HepG2 (cell line): ENCODE measurements around the gene GAS5. TPM values are rescaled to one million over a fixed set of nuclear protein-coding genes. Genes with fewer than 3 reads are reported as not detected.
A peak's percentile ranks its signal among the peaks of the same experiment; 100 is the strongest.

Experiments
- EEA1 ChIP-seq: sonication (generic); formaldehyde crosslinking; IDR thresholded peaks from 2 replicates; pipeline ENCODE4 v1.5.1; 2020; ENCODE audit warnings: mild to moderate bottlenecking, missing genetic modification reagents, borderline replicate concordance
- HDAC6 ChIP-seq: fragments of 200-600 bp; sonication (generic); IDR thresholded peaks from 2 replicates; pipeline ENCODE4 v1.7.0; 2017; ENCODE audit warnings: mild to moderate bottlenecking, antibody characterized with exemption, low read length, low read depth
- MATR3 ChIP-seq: sonication (generic); formaldehyde crosslinking; IDR thresholded peaks from 2 replicates; pipeline ENCODE4 v1.4.0; 2020; ENCODE audit warnings: missing genetic modification reagents
- MBD4 ChIP-seq: IDR thresholded peaks from 2 replicates; pipeline ENCODE4 v1.6.1; 2012; ENCODE audit warnings: low read length, inconsistent platforms, borderline replicate concordance
- MBNL3 ChIP-seq: fragments of 250-450 bp; sonication (Bioruptor Pico); conservative IDR thresholded peaks from 2 replicates; pipeline ENCODE4 v1.8.0; 2022; ENCODE audit warnings: mild to moderate bottlenecking, inconsistent platforms
- NBN ChIP-seq: fragments of 450-650 bp; conservative IDR thresholded peaks from 2 replicates; pipeline ENCODE4 v1.6.1; 2017
- NFYB ChIP-seq: sonication (generic); formaldehyde crosslinking; IDR thresholded peaks from 2 replicates; pipeline ENCODE4 v1.4.0; 2020; ENCODE audit warnings: missing genetic modification reagents
- SAFB2 ChIP-seq: sonication (generic); formaldehyde crosslinking; IDR thresholded peaks from 2 replicates; pipeline ENCODE4 v1.5.1; 2020; ENCODE audit warnings: missing genetic modification reagents, low read depth, mild to moderate bottlenecking, borderline replicate concordance
- SMARCE1 ChIP-seq: fragments of 450-650 bp; IDR thresholded peaks from 2 replicates; pipeline ENCODE4 v1.6.1; 2017; ENCODE audit warnings: borderline replicate concordance
- ZNF234 ChIP-seq: sonication (generic); formaldehyde crosslinking; conservative IDR thresholded peaks from 2 replicates; pipeline ENCODE4 v1.5.1; 2020; ENCODE audit warnings: mild to moderate bottlenecking, missing genetic modification reagents
- ZNF572 ChIP-seq: sonication (generic); formaldehyde crosslinking; IDR thresholded peaks from 2 replicates; pipeline ENCODE4 v1.5.1; 2020; ENCODE audit warnings: mild to moderate bottlenecking, missing genetic modification reagents
- ZNF720 ChIP-seq: sonication (generic); formaldehyde crosslinking; IDR thresholded peaks from 2 replicates; pipeline ENCODE4 v1.4.0; 2020; ENCODE audit warnings: missing genetic modification reagents
- ZNF749 ChIP-seq: sonication (generic); formaldehyde crosslinking; IDR thresholded peaks from 2 replicates; pipeline ENCODE4 v1.8.0; 2022; ENCODE audit warnings: mild to moderate bottlenecking, missing genetic modification reagents, moderate library complexity, borderline replicate concordance
- ZSCAN25 ChIP-seq: sonication (generic); formaldehyde crosslinking; IDR thresholded peaks from 2 replicates; pipeline ENCODE4 v1.8.0; 2022; ENCODE audit warnings: mild to moderate bottlenecking, missing genetic modification reagents
- polyA plus RNA-seq, 8 experiments: library from polyadenylated mRNA; depleted of rRNA in 3 of 8; stranded (reverse) in 7 of 8; unstranded in 1 of 8; fragments of >200 nt; fragmentation: Illumina TruSeq in 4 of 8; extraction: Trizol in 4 of 8; gene quantifications; 2 replicates each; pipeline versions ENCODE4 v1.2.1 to v1.2.3, GENCODE V29; 2011 to 2016; ENCODE audit warnings: low read depth in 4 of 8, missing spikeins in 1 of 8, mixed read lengths in 1 of 8; ENCODE audit not compliant: insufficient read depth in 1 of 8
- total RNA-seq, 5 experiments: library from RNA; depleted of rRNA; stranded (reverse); fragments of >200 nt; fragmentation: Illumina TruSeq; extraction: Trizol; gene quantifications; 2 replicates each; pipeline ENCODE4 v1.2.3, GENCODE V29; 2016; ENCODE audit warnings: low read depth in 1 of 5
- TF ChIP-seq, protein P1 (sequence below): sonication (generic); formaldehyde crosslinking; IDR thresholded peaks from 2 replicates; pipeline ENCODE4 v1.4.0; 2020; ENCODE audit warnings: missing genetic modification reagents, borderline replicate concordance
- TF ChIP-seq, protein P2 (sequence below): IDR thresholded peaks from 2 replicates; pipeline ENCODE4 v1.6.1; 2016; ENCODE audit warnings: missing biosample characterization, missing genetic modification reagents, low read depth
- TF ChIP-seq, protein P3 (sequence below): sonication (generic); formaldehyde crosslinking; IDR thresholded peaks from 2 replicates; pipeline ENCODE4 v1.4.0; 2020; ENCODE audit warnings: missing genetic modification reagents, borderline replicate concordance
- TF ChIP-seq, protein P4 (sequence below): sonication (generic); formaldehyde crosslinking; IDR thresholded peaks from 2 replicates; pipeline ENCODE4 v1.5.0; 2020; ENCODE audit warnings: missing genetic modification reagents

GAS5 gene
- total and polyA plus RNA-seq, 2 of the 13 experiments (the other 11 are each of a cell fraction or from before 2014, with no cell fraction given) = 352 to 738 TPM

DNA sequence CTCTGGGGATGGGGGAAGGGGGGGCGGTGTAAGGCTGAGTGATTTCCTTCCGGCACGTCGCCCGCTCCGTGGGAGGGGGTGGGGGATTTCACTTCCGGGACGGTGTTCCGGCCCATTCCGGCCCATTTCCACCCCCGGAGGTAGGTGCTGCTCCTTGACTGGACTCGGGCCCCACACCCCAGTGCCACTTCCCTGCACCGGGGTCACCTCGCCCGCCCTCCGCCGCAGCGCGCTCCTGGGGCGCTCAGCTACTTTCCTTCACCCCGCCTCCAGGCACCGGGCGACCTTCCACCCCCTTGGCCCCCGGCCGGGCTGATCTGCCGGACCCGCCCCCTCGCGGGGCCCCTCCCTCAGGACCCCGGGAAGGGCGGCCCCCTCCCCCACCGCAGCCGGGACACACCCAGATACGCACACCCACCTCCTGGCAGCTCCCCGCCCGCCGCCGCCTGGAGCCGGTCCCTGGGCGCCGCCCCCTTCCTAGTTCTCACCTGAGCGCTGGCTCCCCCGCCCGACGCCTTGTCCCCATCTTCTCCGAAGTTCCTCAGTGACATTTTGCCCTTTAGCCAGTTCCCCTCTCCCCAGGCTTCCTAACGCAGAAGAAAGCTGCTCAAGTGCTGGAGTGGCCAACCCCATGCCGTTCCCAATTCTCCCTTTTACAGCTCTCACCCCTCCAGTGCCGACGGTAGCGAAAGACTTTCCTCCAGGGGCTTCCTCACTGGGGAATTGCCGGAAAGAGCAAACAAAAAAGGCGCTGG is 654 bp upstream of the GAS5 start, which contains the start of gene ZBTB37 (continued):
- TF ChIP-seq, protein P1, sequence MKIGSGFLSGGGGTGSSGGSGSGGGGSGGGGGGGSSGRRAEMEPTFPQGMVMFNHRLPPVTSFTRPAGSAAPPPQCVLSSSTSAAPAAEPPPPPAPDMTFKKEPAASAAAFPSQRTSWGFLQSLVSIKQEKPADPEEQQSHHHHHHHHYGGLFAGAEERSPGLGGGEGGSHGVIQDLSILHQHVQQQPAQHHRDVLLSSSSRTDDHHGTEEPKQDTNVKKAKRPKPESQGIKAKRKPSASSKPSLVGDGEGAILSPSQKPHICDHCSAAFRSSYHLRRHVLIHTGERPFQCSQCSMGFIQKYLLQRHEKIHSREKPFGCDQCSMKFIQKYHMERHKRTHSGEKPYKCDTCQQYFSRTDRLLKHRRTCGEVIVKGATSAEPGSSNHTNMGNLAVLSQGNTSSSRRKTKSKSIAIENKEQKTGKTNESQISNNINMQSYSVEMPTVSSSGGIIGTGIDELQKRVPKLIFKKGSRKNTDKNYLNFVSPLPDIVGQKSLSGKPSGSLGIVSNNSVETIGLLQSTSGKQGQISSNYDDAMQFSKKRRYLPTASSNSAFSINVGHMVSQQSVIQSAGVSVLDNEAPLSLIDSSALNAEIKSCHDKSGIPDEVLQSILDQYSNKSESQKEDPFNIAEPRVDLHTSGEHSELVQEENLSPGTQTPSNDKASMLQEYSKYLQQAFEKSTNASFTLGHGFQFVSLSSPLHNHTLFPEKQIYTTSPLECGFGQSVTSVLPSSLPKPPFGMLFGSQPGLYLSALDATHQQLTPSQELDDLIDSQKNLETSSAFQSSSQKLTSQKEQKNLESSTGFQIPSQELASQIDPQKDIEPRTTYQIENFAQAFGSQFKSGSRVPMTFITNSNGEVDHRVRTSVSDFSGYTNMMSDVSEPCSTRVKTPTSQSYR (CRISPR knock-in tag) = peak; percentile 82
- TF ChIP-seq HDAC6 = no peak
- TF ChIP-seq, protein P2, sequence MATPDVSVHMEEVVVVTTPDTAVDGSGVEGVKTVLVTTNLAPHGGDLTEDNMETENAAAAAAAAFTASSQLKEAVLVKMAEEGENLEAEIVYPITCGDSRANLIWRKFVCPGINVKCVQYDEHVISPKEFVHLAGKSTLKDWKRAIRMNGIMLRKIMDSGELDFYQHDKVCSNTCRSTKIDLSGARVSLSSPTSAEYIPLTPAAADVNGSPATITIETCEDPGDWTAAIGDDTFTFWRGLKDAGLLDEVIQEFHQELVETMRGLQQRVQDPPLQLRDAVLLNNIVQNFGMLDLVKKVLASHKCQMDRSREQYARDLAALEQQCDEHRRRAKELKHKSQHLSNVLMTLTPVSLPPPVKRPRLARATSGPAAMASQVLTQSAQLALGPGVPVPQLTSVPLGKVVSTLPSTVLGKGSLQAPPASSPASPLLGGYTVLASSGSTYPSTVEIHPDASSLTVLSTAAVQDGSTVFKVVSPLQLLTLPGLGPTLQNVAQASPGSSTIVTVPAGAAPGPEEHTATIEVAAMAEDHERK = no peak; the same call in 1 of the 2 replicates
- 0 out of 2 replicates have a peak, but pooled peaks have one; percentile 28 for TF ChIP-seq EEA1
- no peak for TF ChIP-seq MBD4
- no peak for TF ChIP-seq ZNF234
- TF ChIP-seq ZNF720 (CRISPR knock-in tag) = no peak
- 0 out of 2 replicates have a peak, but pooled peaks have one; percentile 28 for TF ChIP-seq ZNF572 (CRISPR knock-in tag)
- no peak for TF ChIP-seq MBNL3 (CRISPR knock-in tag)
- no peak; the same call in 1 of the 2 replicates for TF ChIP-seq SAFB2 (CRISPR knock-in tag)
- TF ChIP-seq ZNF749 (CRISPR knock-in tag) = no peak
- no peak for TF ChIP-seq SMARCE1
- TF ChIP-seq, protein P3, sequence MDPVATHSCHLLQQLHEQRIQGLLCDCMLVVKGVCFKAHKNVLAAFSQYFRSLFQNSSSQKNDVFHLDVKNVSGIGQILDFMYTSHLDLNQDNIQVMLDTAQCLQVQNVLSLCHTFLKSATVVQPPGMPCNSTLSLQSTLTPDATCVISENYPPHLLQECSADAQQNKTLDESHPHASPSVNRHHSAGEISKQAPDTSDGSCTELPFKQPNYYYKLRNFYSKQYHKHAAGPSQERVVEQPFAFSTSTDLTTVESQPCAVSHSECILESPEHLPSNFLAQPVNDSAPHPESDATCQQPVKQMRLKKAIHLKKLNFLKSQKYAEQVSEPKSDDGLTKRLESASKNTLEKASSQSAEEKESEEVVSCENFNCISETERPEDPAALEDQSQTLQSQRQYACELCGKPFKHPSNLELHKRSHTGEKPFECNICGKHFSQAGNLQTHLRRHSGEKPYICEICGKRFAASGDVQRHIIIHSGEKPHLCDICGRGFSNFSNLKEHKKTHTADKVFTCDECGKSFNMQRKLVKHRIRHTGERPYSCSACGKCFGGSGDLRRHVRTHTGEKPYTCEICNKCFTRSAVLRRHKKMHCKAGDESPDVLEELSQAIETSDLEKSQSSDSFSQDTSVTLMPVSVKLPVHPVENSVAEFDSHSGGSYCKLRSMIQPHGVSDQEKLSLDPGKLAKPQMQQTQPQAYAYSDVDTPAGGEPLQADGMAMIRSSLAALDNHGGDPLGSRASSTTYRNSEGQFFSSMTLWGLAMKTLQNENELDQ (CRISPR knock-in tag) = no peak
- TF ChIP-seq ZSCAN25 (CRISPR knock-in tag) = 0 out of 2 replicates have a peak, but pooled peaks have one; percentile 62
- no peak for TF ChIP-seq MATR3
- no peak for TF ChIP-seq NFYB
- TF ChIP-seq NBN = no peak
- TF ChIP-seq, protein P4, sequence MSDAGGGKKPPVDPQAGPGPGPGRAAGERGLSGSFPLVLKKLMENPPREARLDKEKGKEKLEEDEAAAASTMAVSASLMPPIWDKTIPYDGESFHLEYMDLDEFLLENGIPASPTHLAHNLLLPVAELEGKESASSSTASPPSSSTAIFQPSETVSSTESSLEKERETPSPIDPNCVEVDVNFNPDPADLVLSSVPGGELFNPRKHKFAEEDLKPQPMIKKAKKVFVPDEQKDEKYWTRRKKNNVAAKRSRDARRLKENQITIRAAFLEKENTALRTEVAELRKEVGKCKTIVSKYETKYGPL (CRISPR knock-in tag) = no peak
